ENCODE measurements around the gene TEX11.

DNA sequence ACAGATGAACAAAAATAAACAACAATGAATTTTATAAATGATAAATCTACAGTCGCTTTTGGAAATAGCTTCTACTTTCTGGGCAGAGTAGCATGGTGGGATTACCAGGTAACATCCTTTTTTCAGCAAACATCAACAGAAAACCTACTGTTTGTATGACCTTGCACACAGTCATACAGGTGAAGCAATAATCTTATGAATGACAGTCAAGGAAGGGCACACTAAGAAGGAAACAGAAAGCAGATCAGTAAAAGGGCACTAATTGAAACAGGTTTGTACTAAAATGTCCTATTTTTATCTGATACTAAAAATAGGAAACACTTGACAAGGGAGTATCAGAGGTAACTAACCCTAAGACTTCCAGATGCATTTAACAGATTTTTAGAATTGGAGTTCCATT is 355.0 kb downstream of the TEX11 start:
- TF ChIP-seq CTCF (conservative IDR thresholded peaks at IDR 0.05; ENCODE audit: low read depth, low read length): no peak
- no peak for TF ChIP-seq EZH2 (IDR thresholded peaks at IDR 0.05; ENCODE audit: borderline replicate concordance, low read depth, low read length, poor library complexity, severe bottlenecking)
